Endothelial cell of umbilical vein (primary cell): Measurements from ENCODE around the gene MAFF. TPM values are rescaled to one million over a fixed set of nuclear protein-coding genes. Genes with fewer than 3 reads are reported as not detected.
A peak's percentile ranks its signal among the peaks of the same experiment; 100 is the strongest.

ENCODE experiments used
- BruUV-seq: library from RNA; stranded (reverse); fragments of 400-500 nt; replicated peaks from 2 replicates; lab custom pipeline; 2021; lab: Mats Ljungman, UMichigan
- CTCF ChIA-PET: fragments of 300-600, 350-600 bp; sonication (Branson Sonifier 250); formaldehyde crosslinking; loops from one replicate; lab custom pipeline; 2021; ENCODE audit warnings: antibody characterized with exemption, inconsistent platforms; lab: Charles Lee
- POLR2A ChIA-PET: fragments of 300-600, 350-600 bp; sonication (Branson Sonifier 250); formaldehyde crosslinking; loops from one replicate; lab custom pipeline; 2021; ENCODE audit warnings: antibody characterized with exemption, inconsistent platforms; lab: Charles Lee
- DNase-seq: peaks from one replicate; pipeline ENCODE4 v3.0.0-alpha.2; 2011; ENCODE audit warnings: low read depth, low spot score
- FAIRE-seq: peaks from 2 replicates; lab custom pipeline; 2011; peaks lifted over from hg19 to GRCh38; lab: Jason Lieb, UNC
- H2AFZ ChIP-seq: 2 replicates; pipeline ENCODE4 v1.6.0; 2012; ENCODE audit warnings: low read depth, low read length, control low read depth, inconsistent platforms
- H3K27ac ChIP-seq: 2 replicates; pipeline ENCODE4 v1.5.1; 2011; ENCODE audit warnings: low read depth, mild to moderate bottlenecking, control low read depth, low read length, moderate library complexity; ENCODE audit not compliant: insufficient read depth
- H3K27me3 ChIP-seq, 2 experiments: 2 replicates each; pipeline versions ENCODE4 v1.6.0 to v1.6.1; 2011; ENCODE audit warnings: low read length in 2 of 2, mixed read lengths in 1 of 2; ENCODE audit not compliant: control insufficient read depth in 2 of 2, insufficient read depth in 2 of 2
- H3K36me3 ChIP-seq, 2 experiments: 2 replicates in 1 of 2; 3 replicates in 1 of 2; pipeline ENCODE4 v1.5.1; 2011; ENCODE audit warnings: low read length in 2 of 2, mild to moderate bottlenecking in 1 of 2, moderate library complexity in 1 of 2; ENCODE audit not compliant: control insufficient read depth in 2 of 2, insufficient read depth in 2 of 2; ENCODE audit errors: extremely low read depth in 1 of 2
- H3K4me1 ChIP-seq: 3 replicates; pipeline ENCODE4 v1.5.1; 2011; ENCODE audit warnings: mild to moderate bottlenecking, low read length; ENCODE audit not compliant: control insufficient read depth, insufficient read depth; ENCODE audit errors: extremely low read depth
- H3K4me2 ChIP-seq: 2 replicates; pipeline ENCODE4 v1.6.1; 2011; ENCODE audit warnings: low read length, control low read depth, mixed read lengths; ENCODE audit not compliant: insufficient read depth
- H3K4me3 ChIP-seq, 3 experiments: fragments of 200-600 bp in 1 of 3; sonication (generic), shearing (Covaris generic) in 1 of 3; replicated peaks in 1 of 3; 2 replicates each; pipeline ENCODE4 v1.5.1; 2011 to 2016; ENCODE audit warnings: control low read depth in 3 of 3, low read length in 3 of 3, mild to moderate bottlenecking in 2 of 3, inconsistent platforms in 1 of 3, low read depth in 1 of 3, moderate library complexity in 1 of 3; ENCODE audit not compliant: insufficient read depth in 1 of 3
- H3K79me2 ChIP-seq: 2 replicates; pipeline ENCODE4 v1.6.0; 2012; ENCODE audit warnings: low read length, inconsistent platforms; ENCODE audit not compliant: control insufficient read depth, insufficient read depth
- H3K9ac ChIP-seq: replicated peaks from 2 replicates; pipeline ENCODE3; 2011; ENCODE audit warnings: low read length, control low read depth; ENCODE audit not compliant: insufficient read depth; ENCODE audit errors: extremely low read depth
- H3K9me1 ChIP-seq: replicated peaks from 3 replicates; pipeline ENCODE4 v1.6.0; 2011; ENCODE audit warnings: mild to moderate bottlenecking, low read length; ENCODE audit not compliant: control insufficient read depth, insufficient read depth; ENCODE audit errors: extremely low read depth
- H3K9me3 ChIP-seq: replicated peaks from 2 replicates; pipeline ENCODE4 v1.5.1; 2012; ENCODE audit warnings: low read length, inconsistent platforms; ENCODE audit not compliant: control insufficient read depth, insufficient read depth
- H4K20me1 ChIP-seq: replicated peaks from 2 replicates; pipeline ENCODE3; 2011; ENCODE audit warnings: mild to moderate bottlenecking, low read length; ENCODE audit not compliant: control insufficient read depth, insufficient read depth; ENCODE audit errors: extremely low read depth
- CTCF ChIP-seq, 2 donors: IDR thresholded peaks; 1 replicate in 1 of 2; 2 replicates in 1 of 2; pipeline ENCODE4 v1.5.1; 2011; ENCODE audit warnings: low read length in 2 of 2, mild to moderate bottlenecking in 2 of 2, moderate library complexity in 2 of 2, control low read depth in 1 of 2, inconsistent platforms in 1 of 2, low read depth in 1 of 2; ENCODE audit not compliant: insufficient read depth in 1 of 2; ENCODE audit errors: extremely low read depth in 1 of 2
- EZH2 ChIP-seq: IDR thresholded peaks from 2 replicates; pipeline ENCODE4 v1.6.1; 2012; ENCODE audit warnings: borderline replicate concordance, low read depth, mild to moderate bottlenecking, moderate library complexity, low read length, inconsistent platforms; ENCODE audit not compliant: severe bottlenecking
- FOS ChIP-seq: IDR thresholded peaks from 2 replicates; pipeline ENCODE4 v1.6.1; 2011; ENCODE audit warnings: mild to moderate bottlenecking, low read length, moderate library complexity, borderline replicate concordance; ENCODE audit not compliant: insufficient read depth
- GATA2 ChIP-seq: IDR thresholded peaks from 2 replicates; pipeline ENCODE4 v1.7.0; 2011; ENCODE audit warnings: low read depth, mild to moderate bottlenecking, moderate library complexity, mixed read lengths, low read length; ENCODE audit not compliant: insufficient read length, insufficient read depth
- JUN ChIP-seq: IDR thresholded peaks from 2 replicates; pipeline ENCODE4 v1.6.1; 2011; ENCODE audit warnings: borderline replicate concordance, low read depth; ENCODE audit not compliant: insufficient read length, insufficient read depth
- MAX ChIP-seq: IDR thresholded peaks from 2 replicates; pipeline ENCODE4 v1.6.1; 2011; ENCODE audit not compliant: insufficient read depth, insufficient read length
- MYC ChIP-seq: IDR thresholded peaks from one replicate; pipeline ENCODE4 v1.6.1; 2011; ENCODE audit warnings: mild to moderate bottlenecking, low read depth, low read length
- POLR2A ChIP-seq: IDR thresholded peaks from 2 replicates; pipeline ENCODE4 v1.6.1; 2012; ENCODE audit warnings: low read depth, mild to moderate bottlenecking, control low read depth, low read length
- POLR2AphosphoS5 ChIP-seq: IDR thresholded peaks from 2 replicates; pipeline ENCODE4 v1.6.1; 2012; ENCODE audit warnings: low read depth, mild to moderate bottlenecking, control low read depth, low read length, moderate library complexity; ENCODE audit not compliant: insufficient read depth
- dilution Hi-C: fragments of 300-500 bp; cut with MboI; formaldehyde crosslinking; loops from one replicate; pipeline ENCODE4 v1.15.0; 2019; ENCODE audit warnings: low sequenced_read_pairs; ENCODE audit not compliant: extremely low pct_ligation_motif_present
- intact Hi-C: fragments of 100-400 bp; cut with micrococcal nuclease; formaldehyde crosslinking; loops from one replicate; pipeline ENCODE4 v1.10.0; 2022
- polyA plus RNA-seq, 4 experiments: library from polyadenylated mRNA; depleted of rRNA in 3 of 4; stranded (reverse) in 3 of 4; unstranded in 1 of 4; fragments of >200 nt; gene quantifications; 2 replicates each; pipeline versions ENCODE4 v1.2.1 to v1.2.3, GENCODE V29; 2011 to 2012; ENCODE audit warnings: missing spikeins in 1 of 4
- total RNA-seq: library from RNA; stranded (reverse); gene quantifications from 2 replicates; pipeline ENCODE4 v1.2.3, GENCODE V29; 2021

Gene MAFF
- total and polyA plus RNA-seq, 2 donors (not counting 3 experiments of a cell fraction or from before 2014, with no cell fraction given): 29.0 to 61.2 TPM

- DNase-seq (no peak), FAIRE-seq (no peak)
- H3K27ac ChIP-seq: peak overlapping the region; percentile 79
- ChIA-PET POLR2A (no interaction called here), CTCF (interaction anchor here (1.1 to 2.0 kb wide), 3 partner anchors 10 to 107 kb away, joined by 3 to 5 read pairs (median 4); no protein-coding TSS in a partner anchor)
- no peak overlapping the region for H3K9ac ChIP-seq
- dilution Hi-C loops (no loop called here), intact Hi-C loops (no loop called here)
- no peak overlapping the region for H3K4me2 ChIP-seq
- peaks cover 40% of the 10 kb centered on the region for H3K4me1 ChIP-seq
- TF ChIP-seq POLR2AphosphoS5 (no peak), FOS (no peak), MYC (no peak), EZH2 (no peak), POLR2A (no peak), JUN (no peak), MAX (no peak), CTCF (IDR thresholded peaks at IDR 0.05; ENCODE audit: extremely low read depth in 1 of 2, insufficient read depth in 1 of 2, low read depth in 1 of 2, low read length in 2 of 2) (no peak), GATA2 (no peak)
- H3K4me3 ChIP-seq: no peak overlapping the region
- no peaks in the 10 kb centered on the region for H3K79me2 ChIP-seq
- no TSS peak for BruUV-seq
- H3K36me3 ChIP-seq: peaks cover 4 to 31% of the 10 kb centered on the region in 2 experiments
- no peaks in the 10 kb centered on the region for H3K9me3 ChIP-seq
- no peaks in the 10 kb centered on the region for H3K27me3 ChIP-seq
- H4K20me1 ChIP-seq: no peaks in the 10 kb centered on the region
- H2AFZ ChIP-seq: no peak overlapping the region
- no peaks in the 10 kb centered on the region for H3K9me1 ChIP-seq
Observed at GRCh38 chr22:38221908-38222796, 20.4 kb downstream of the MAFF start.
